GM19240 (cell line): ENCODE results near the gene MAP3K14.

Experiments used
- DNase-seq: peaks from one replicate; pipeline ENCODE4 v3.0.0; 2011; ENCODE audit warnings: low spot score; ENCODE audit not compliant: insufficient read length

The MAP3K14 gene

DNA sequence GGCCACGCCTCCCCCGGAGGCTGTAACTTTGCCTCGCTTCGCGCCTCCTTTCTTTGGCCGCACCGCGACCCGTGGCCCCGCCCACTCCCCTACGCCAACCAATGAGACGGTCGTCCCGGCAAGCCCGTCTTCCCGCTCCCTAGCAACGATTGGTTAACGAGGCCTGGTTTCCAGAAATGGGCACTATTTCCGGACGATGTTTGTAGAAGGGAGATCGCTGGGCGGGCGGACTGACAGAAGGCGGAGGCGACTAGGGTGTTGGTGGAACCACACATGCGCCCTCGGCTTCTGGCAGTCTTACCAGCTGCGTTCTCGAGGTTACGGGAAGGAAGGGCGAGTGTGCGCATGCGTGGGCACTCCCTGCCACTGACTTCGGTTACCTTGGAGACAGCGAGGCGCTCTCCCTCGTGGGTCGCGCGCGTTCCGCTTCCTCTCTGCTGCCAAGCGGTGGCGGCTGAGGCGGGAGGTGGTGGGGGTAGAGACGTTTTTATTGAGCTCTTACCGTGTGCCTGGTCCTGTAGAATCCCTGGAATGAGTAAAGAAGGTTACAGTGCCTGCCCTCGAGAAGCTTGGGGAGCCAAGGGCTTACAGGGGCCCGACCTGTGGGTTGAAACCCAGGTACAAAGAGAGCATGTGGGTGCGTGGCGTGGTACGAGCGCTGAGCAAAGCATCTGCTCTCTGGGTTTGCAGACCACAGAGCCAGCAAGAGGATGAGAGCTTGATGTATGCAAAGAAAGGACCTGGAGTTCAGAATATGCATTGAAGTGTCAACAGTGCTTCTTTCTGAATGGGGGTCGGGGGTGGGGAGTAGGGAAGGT lies 500 bp upstream of the MAP3K14 start:
- peak; percentile 90 for DNase-seq

DNA sequence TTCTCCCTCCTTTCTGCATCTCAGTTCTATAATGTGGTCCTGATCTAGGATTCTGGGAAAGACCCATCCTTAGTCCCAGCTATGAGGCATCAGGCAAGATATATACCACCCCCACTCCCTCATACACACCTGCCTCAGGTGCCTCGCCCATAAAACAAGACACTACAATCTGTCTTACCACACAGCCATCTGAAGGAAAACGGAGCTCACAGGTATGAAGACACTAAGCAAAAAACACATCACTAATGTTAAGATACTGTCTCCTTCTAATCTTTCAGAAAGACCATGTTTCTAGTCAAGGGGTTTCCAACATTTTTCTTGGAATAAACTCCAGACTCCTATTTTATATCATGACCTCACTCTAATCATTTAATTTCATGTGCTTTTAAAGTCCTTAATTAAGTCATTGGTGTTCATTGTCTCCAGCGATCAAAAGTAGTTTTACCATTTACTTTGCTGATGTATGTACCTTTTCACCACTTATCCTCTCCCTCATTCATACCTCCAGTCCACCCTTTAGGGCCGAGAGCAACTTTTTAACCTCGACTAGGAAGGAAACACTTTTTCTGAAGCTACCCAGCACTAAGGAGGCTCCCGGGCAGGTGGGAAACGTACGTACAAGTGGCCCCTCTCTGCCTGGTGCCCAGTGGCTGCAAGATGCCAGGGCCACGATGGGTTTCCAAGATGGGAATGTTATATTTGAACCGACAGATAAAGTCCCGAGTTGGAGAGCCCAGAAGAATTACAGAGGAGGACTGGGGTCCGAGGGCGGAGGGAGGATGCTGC lies 979 bp downstream of the MAP3K14 start:
- no peak for DNase-seq

DNA sequence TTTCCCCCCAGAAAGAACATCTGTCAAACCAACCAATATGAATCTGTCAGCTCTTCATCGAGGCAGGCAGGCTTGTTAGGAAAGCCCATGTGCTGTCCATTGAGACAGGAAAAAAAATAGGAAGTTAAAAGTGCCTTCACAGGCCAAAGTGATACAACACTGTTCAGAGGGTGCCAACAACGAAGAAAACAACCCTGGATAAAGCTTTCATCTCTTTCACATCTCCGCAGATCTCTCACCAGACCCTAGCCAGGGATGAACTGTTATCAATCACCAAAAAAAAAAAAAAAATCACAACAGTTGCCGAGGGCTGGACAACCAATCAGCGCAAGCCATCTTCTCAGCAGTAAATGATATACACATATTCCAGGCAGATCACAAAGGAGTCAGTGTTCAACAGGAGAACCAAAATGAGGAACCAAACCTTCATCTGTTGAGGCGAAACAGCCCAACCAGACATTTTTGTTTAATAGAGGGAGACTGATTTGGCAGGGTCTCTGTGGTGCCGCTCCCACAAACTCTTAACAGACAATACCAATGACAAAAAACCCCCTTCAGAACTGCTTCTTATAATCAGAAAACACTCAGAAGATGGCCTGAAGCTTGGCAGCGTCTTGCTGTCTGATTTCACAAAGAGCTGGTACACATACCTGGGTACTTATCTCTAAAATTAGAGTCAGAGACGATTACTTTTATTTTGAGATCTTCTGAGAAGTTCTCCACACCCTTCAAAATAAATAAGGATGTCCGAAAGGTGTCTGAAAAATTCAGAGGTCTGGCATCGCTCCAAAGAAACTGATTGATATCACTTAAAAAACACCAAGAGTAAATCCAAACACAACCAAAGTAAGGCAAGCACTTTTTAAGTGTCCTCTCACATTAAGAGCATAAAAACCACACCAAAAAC lies 1.8 kb downstream of the MAP3K14 start:
- DNase-seq, result no peak

DNA sequence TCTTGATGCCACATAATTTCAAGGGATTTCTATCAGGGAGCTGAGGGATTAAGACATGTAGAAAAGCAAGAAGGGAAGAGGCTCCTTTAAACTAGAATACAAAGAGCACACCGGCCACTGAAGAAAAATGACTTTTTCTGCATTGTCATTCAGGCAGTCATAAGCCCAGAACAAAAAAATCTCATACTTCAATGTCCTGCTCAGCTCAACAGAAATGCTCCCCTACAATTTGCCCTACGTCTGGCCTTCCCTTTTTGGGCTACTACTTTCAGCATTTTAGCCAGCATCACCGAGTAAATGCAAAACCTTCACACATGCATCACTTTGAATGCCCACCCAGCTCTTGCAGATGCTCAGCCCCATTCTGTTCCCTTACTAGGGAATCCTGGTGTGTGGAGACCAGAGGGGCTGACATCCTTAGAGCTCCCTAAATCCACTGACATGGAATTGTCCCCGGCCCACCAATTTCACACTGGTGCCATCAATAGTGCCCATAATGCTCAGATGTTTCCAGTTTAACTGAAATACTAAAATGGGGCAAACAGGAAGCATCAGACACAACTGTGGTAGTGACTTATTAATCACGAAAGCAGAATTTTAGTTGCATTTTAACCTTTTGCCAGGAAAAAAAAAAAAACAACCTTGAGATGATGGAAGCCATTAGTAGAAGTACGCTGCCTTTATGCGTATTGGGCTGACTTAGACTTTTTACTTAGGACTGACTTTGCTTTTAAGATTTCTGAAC lies 2.7 kb downstream of the MAP3K14 start:
- DNase-seq, result no peak

DNA sequence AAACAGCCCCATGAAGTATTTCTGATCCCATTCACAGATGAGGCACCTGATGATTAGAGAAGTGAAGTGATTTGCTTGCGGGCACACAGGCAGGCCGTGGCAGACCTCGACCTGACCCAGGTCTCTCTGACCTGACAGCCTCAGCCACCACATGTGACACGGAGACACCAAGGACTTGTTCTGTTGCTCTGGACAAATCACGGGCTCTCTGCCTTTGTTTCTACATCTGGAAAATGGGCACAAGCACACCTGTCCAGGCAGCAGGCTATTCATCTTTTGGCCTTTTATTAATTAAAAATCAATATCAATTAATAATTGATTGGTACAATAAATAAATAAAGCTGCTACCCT lies 3.4 kb downstream of the MAP3K14 start:
- no peak for DNase-seq

DNA sequence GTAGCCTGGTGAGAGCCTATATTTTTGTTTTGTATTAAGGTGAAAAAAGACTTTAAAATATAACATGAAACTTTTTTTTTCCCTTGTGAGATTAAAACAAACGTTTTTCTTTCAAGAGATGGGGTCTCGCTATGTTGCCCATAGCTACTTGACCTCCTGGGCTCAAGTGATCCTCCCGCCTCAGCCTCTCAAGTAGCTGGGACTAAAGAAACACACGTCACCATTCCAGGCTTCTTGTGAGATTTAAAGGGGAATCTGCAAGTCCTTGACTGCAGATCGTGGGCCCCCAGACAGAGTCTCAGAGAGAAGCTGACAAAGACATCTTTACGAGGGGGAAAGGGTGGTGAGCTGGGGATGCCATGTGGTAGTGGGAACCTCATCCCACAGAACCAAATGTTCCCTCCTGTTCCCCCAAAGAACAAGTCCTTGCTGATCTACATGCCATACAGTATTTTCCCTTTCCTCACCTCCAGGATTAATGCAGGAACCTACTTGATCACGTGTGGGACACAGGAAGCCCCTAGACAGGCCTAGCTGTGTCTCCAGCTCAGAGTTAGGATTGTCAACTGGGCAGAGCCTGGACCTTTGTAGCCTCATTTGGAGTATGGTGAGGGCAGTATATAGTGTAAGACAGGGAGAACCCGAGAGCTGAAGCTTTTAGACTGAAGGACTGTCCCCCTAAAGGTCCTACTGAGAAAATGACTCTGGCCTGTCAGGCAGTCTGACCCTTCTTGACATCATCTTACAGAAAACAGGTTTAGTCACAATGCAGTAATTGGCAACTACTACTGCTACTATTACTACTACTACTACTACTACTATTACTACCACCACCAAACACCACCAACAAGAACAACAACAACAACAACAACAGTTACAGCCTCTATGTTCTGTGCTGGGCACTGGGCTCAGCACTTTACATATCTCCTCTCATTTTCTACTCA lies 4.1 kb downstream of the MAP3K14 start:
- DNase-seq, result no peak

DNA sequence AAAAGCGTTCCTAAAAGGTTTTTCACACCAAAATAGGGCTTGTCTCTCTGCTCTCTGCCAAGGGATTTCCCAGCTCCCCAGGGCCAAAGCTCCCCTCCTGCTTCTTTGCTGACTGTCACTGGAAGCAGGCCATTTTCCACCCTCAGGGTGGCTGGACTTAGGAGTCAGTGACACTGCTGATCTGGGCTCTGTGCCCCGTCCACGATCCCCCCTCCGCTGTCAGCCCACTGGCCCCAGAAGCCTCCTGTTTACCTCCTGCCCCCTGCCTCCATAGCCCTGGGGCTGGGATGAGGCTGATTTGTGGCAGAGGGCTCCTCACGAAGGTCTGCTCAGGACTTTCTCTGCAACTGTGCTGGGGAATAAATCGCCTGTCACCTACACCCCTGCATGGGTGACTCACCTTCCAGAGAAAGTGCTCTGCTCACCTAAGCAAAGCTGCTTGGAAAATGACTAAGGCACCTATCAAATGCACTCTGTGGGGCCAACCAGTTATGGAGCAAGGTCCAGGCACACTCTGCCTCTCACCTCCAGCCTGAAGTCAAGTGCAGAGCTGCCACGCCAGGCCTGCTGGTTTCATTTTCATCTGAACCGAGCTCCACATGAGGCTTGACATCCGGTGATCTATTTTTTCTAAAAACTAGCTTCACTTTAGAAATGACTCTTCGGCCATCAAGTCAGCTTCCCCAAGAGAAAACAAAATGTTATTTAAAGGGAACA lies 4.9 kb downstream of the MAP3K14 start:
- peak; percentile 59 for DNase-seq

DNA sequence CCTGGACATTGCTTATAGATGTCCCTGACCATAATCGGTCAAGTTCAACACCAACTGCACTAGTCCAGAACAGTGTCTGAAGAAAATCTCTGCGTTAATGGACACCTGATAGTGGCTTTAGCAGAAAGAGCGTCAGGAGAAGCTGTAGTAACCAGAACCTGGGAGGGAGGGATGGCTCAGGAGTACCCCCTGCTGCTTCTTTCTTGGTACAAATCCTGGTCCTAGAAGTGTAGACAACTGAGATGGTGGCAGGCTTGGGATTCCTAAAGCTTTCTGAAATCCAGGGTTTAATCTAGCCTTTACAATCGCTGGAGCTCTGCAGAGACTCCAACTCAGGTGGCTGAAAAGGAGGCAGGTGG lies 5.4 kb downstream of the MAP3K14 start:
- no peak for DNase-seq

DNA sequence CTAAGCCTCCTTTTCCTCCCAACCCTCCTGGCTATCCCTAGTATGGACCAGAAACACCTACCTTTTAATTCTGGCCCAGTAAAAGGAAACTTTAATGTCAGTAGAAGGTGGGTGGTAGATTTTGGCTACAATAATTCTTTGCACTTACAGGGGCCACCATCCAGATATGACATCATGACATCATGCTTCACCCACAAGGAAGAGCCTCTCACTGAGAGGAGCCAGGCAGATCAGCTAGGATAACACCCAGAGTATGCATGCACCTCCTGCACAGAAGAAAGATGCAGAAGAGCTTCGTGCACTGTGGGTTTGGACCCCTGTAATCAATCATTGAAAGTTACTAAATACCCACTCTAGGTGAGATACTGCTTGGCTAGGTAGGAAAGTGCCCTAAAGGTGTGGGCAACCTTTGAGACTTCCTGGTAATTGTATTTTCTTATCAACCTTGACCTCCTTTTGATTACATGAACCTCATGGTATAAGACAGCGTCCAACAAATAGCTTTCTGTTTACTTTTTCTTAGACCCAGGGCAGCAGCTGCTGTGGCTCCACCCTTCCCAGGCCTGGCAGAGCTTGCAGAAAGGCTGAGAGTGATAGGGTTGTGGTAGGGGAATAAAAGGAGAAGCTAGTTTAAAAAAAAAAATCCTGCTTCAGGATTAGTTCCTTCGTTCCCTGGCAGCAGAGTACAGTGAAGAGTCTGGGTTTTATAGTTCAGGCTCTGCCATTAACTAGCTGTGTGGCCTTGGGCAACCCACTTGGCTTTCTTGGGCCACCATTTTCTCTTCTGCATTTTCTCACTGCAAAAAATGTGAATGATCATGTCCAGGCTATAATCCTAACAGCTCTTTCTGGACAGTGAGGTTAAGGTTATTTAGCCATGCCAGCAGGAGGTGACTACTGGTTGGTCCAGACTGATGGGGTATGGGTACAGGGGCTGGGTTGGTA lies 6.2 kb downstream of the MAP3K14 start:
- no peak for DNase-seq

DNA sequence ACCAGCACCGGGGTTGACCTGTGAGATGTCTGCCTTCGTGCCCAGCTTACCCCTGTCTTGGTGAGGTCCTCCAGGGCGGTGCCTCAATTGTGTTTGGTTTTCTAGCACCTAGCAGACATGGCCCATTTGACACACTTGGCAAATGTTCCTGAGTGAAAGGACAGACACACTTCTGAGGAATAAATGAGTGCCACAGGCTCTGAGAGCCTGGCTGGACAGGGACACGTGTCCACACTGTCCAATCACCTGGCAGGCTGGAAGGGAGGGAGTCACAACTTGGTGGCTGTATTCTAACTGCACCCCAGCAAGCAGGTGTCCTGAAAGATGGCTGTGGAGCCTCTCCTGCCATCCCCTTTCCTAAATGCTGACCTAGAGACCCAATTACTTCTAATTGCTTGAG lies 7.4 kb downstream of the MAP3K14 start:
- DNase-seq, result no peak

DNA sequence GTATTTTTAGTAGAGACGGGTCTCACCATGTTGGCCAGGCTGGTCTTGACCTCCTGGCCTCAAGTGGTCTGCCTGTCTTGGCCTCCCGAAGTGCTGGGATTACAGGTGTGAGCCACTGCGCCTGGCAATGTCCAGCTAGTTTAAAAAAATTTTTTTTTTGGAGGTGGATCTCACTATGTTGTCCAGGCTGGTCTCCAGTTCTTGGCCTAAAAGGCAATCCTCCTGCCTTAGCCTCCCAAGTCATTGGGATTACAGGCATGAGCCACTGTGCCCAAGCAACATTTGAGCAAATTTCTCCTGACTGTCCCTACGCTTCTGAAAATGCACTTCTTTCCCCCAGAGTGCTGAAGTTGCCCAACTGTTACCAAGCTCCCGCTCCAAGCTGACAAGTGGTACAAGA lies 8.0 kb downstream of the MAP3K14 start:
- DNase-seq, result no peak

DNA sequence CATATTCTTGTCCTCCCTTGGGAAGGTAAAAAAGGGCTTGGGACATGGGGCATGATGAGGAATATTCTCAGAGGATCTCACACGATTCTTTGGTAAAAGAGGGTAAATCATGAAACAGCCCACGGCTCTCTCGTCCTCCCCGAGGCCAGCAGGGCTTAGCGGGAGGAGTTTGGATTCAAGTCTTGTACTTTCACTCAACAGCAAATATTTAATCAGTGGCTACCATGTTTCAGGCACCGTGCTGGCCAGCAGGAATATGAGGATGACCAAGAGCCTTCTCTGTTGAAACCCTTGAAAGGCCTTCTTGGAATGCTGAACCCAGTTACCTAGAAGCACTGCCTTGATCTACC lies 8.8 kb downstream of the MAP3K14 start:
- DNase-seq, result no peak

DNA sequence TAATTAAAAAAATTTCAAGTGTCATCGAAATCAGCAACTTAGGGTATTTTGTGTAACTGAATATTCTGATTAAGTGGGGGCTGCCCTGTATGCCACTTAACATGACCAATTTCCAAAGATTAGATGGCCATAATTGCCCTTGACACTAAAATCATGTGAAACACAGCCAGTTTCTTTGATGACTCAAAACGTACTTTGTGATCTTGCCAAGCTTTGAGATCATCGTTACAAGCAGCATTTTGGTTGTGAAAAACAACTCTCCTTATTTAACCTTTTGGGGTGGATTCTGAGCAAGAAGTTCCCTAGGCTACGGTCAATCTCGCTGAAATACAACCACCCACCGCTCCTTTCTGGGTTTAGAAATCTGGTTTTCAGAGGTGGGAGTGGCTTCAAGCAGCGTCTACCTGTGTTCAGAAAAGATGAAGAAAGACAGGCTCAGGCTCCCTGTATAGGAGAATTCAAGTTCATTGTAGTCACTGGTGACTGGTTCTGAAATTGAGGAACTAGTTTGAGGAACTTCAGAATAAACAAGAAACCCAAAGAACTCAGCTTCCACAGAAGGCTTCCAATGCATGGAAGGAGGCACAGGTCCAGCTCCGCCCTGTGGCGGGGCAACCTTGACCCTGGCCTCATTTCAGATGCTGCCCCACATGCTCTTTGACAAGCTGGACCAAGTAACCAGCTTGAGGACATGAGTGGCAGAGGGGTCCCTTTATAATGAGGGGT lies 9.4 kb downstream of the MAP3K14 start:
- DNase-seq, result no peak

DNA sequence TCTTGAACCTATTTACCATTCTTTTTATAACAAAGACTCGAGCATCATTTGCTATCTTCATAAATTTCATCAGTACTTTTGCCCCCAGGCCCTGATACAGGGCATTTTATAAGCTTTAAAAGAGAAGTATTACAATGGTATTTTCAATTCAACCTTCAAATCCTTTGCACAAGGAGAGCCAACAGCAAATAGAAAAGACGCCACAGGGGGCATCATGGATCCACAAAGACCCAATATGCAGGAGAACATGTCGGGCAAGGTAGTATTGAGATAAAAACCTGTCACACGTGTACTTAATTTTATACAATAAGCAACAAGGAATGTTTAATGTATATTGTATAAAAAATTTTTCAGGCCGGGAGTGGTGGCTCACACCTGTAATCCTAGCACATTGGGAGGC lies 10.2 kb downstream of the MAP3K14 start:
- no peak for DNase-seq

DNA sequence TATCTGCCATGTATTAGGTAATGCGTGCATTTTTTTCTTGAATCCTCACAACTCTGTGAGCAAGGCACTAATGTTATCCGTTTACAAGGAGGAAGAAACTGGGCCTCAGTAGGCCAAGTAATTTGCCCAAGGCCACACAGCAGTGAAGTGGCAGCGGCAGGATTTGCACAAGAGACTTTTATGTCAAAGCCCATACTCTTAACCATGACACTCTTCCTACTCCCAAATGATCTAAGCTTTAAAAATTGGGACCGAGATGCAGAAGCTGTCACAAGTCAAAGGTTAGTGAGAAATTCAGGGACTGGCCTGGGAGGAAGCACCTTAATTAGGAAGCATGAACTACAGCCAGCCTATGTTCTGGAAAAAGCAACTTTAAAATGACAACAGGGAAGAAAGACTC lies 10.7 kb downstream of the MAP3K14 start:
- DNase-seq, result no peak

DNA sequence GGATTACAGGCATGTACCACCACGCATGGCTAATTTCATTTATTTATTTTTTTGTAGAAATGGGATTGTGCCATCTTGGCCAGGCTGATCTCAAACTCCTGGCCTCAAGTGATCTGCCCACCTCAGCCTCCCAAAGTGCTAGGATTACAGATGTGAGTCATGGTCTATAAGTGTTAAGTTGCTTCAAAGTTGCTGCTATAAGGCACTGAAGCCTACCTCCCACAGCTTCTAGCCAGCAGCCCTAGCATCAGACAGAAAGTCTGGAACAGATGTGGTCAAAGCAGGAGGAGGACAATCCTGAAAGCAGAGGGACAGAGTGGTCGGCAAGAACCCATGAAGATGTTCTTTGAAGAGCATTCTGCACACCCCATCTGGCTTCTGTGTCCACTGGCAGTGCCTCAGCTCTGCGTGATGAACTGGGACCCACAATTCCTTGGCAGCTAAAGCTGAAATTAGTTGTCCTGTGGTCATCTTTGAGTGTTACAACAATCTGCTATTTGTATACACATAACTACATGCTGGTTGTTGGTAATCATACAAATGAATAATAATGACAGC lies 11.2 kb downstream of the MAP3K14 start:
- no peak for DNase-seq

DNA sequence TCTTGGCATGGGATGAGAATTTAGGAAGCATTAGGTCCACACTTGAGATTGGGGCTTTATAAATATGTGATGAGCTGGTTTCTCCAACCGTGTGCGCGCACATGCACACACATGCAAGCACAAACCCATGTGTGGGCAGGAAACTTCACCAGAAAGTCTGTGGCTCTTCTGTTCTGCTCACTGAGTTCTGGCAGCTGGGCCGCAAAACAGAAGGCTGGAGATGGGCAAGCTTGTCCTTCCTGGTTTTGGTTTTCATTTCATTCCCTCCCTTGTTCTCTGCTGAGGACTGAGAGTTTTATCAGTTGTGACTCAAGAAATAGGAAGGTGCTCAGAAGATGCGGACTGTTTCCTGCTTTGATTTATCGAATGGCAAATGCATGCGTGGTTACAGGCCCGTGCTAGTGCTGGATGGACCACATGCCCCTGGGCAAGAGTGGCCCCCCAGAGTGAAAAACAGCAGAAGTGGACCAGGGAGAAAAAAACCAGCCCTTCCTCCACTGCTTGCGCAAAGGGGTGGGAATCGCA lies 14.1 kb downstream of the MAP3K14 start:
- no peak for DNase-seq
